Upper lobe of left lung (tissue), 4 donors: ENCODE measurements around the gene ZNF813.
"Not testable (repeated sequence)": the region's sequence is repeated elsewhere in the genome, so short reads cannot be mapped to it uniquely, and the experiment has no call there.

Source experiments
- POLR2A ChIP-seq, 4 donors: fragments of 450-650 bp; IDR thresholded peaks; one replicate each; pipeline ENCODE4 v1.5.1; 2016 to 2017; ENCODE audit warnings: antibody characterized with exemption in 4 of 4, mild to moderate bottlenecking in 2 of 4
- TF ChIP-seq, protein P1 (sequence below), 6 experiments: fragments of 450-650 bp in 4 of 6; fragments of 200-600 bp in 2 of 6; sonication (generic) in 2 of 6; IDR thresholded peaks; one replicate each; pipeline ENCODE4 v1.5.1; 2016 to 2019; ENCODE audit warnings: antibody characterized with exemption in 6 of 6

DNA sequence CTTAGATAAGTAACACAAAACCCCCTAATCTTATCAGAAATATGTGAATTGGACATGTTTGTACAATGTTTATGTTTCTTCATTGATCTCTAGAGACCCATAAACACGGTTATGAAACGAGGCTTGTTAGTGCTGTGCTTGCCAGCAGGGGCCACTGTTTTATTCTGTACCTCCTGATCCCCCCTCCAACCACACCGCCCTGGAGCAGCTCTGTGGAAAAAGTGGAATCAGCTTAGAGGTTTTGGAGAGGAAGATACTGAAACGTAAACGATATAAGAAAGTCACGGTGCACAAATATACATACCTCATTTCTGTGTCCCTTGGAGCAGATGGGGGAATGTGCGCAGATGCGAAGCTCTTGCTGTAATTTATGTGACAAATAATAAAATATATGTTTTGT is 43.9 kb upstream of the ZNF813 start:
- not testable (repeated sequence) for TF ChIP-seq POLR2A (IDR thresholded peaks at IDR 0.05)
- TF ChIP-seq, protein P1, sequence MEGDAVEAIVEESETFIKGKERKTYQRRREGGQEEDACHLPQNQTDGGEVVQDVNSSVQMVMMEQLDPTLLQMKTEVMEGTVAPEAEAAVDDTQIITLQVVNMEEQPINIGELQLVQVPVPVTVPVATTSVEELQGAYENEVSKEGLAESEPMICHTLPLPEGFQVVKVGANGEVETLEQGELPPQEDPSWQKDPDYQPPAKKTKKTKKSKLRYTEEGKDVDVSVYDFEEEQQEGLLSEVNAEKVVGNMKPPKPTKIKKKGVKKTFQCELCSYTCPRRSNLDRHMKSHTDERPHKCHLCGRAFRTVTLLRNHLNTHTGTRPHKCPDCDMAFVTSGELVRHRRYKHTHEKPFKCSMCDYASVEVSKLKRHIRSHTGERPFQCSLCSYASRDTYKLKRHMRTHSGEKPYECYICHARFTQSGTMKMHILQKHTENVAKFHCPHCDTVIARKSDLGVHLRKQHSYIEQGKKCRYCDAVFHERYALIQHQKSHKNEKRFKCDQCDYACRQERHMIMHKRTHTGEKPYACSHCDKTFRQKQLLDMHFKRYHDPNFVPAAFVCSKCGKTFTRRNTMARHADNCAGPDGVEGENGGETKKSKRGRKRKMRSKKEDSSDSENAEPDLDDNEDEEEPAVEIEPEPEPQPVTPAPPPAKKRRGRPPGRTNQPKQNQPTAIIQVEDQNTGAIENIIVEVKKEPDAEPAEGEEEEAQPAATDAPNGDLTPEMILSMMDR (IDR thresholded peaks at IDR 0.05) = peak in 1 of 6 experiments; percentile 8
